ENCODE results near the gene ZNF708. TPM values are rescaled to one million over a fixed set of nuclear protein-coding genes. Genes with fewer than 3 reads are reported as not detected.

Gene ZNF708
- total and polyA plus RNA-seq, 2 of the 13 experiments (the other 11 are each of a cell fraction or from before 2014, with no cell fraction given), result 1.8 to 5.2 TPM

GRCh38 chr19:21358768-21359451, 29.7 kb upstream of the ZNF708 start, which contains the start of gene ZNF738 (continued):
- no peak for TF ChIP-seq ZNF280D (CRISPR knock-in tag; IDR thresholded peaks at IDR 0.05)
- peak; percentile 59 for TF ChIP-seq ZFY (CRISPR knock-in tag; IDR thresholded peaks at IDR 0.05)
- no peak for TF ChIP-seq NR1H2 (CRISPR knock-in tag; IDR thresholded peaks at IDR 0.05; ENCODE audit: borderline replicate concordance, low read depth)
- peak; percentile 33 for TF ChIP-seq GABPA (IDR thresholded peaks at IDR 0.05; ENCODE audit: low read depth, low read length)
- peak; percentile 47; the same call in 1 of the 2 replicates for TF ChIP-seq GABPA (CRISPR knock-in tag; IDR thresholded peaks at IDR 0.05; ENCODE audit: low read depth)

- Histone ChIP-seq H3K9ac (ENCODE audit: insufficient read depth, low read depth, low read length) (no peak overlapping the region), H3K27ac (ENCODE audit: extremely low read length, insufficient read depth, low read length) (no peak overlapping the region), H3K27me3 (ENCODE audit: control insufficient read depth in 1 of 2, insufficient read depth in 2 of 2, low read length in 2 of 2) (no peaks in the 10 kb centered on the region), H3K9me3 (ENCODE audit: low read length) (peaks cover 6% of the 10 kb centered on the region; the same call in 1 of the 2 replicates), H4K20me1 (ENCODE audit: insufficient read depth, low read length) (no peaks in the 10 kb centered on the region), H3K4me1 (ENCODE audit: insufficient read depth, low read length) (no peaks in the 10 kb centered on the region), H3K36me3 (replicated peaks in 1 of 2; ENCODE audit: control insufficient read depth in 1 of 2, insufficient read depth in 2 of 2, low read length in 2 of 2) (no peaks in the 10 kb centered on the region), H2AFZ (ENCODE audit: low read length) (no peak overlapping the region), H3K79me2 (ENCODE audit: insufficient read depth, low read length) (no peaks in the 10 kb centered on the region), H3K4me2 (ENCODE audit: low read depth, low read length) (no peak overlapping the region), H3K4me3 (replicated peaks in 1 of 3; ENCODE audit: insufficient read depth in 1 of 3, low read depth in 2 of 3, low read length in 3 of 3) (no peak overlapping the region)
- in situ Hi-C loops (cut with HindIII; ENCODE audit: extremely low pct_ligation_motif_present, low pct_unique_long_range_greater_than_20kb), result no loop called here
- POLR2A ChIA-PET, result no interaction called here
- 0% methylated on average over 1 of the region's 2 CpGs for WGBS (ENCODE audit: low lambda C conversion rate)
- ATAC-seq (no peak), FAIRE-seq (no peak), DNase-seq (ENCODE audit: low spot score) (no peak)
- no TSS peak for BruUV-seq (replicated peaks)
- intact Hi-C loops (cut with micrococcal nuclease; ENCODE audit: unreplicated experiment), result no loop called here
- CTCF ChIA-PET (ENCODE audit: low intra/inter-chr PET ratio, low total read pairs), result no interaction called here
- TF ChIP-seq ZBTB21 (CRISPR knock-in tag; IDR thresholded peaks at IDR 0.05), result no peak
- no peak for TF ChIP-seq ZNF510 (CRISPR knock-in tag; IDR thresholded peaks at IDR 0.05; ENCODE audit: low read depth)
- no peak for TF ChIP-seq ZNF263 (CRISPR knock-in tag; IDR thresholded peaks at IDR 0.05)
- no peak for TF ChIP-seq JUND (CRISPR knock-in tag; IDR thresholded peaks at IDR 0.05)
- no peak for TF ChIP-seq DMAP1 (CRISPR knock-in tag; IDR thresholded peaks at IDR 0.05)
- TF ChIP-seq HNRNPL (IDR thresholded peaks at IDR 0.05; ENCODE audit: low read depth, low read length), result no peak
- no peak for TF ChIP-seq ZBTB44 (CRISPR knock-in tag; IDR thresholded peaks at IDR 0.05)
- no peak for TF ChIP-seq RAD51 (IDR thresholded peaks at IDR 0.05; ENCODE audit: borderline replicate concordance)
- no peak for TF ChIP-seq ARID5B (CRISPR knock-in tag; IDR thresholded peaks at IDR 0.05)
- TF ChIP-seq ZNF354B (CRISPR knock-in tag; IDR thresholded peaks at IDR 0.05), result no peak
- TF ChIP-seq ZNF577 (CRISPR knock-in tag; IDR thresholded peaks at IDR 0.05; ENCODE audit: borderline replicate concordance, low read depth), result no peak
These were observed 23.6 kb upstream of the ZNF708 start for GRCh38 chr19:21352830-21353229.
